ENCODE results near the gene SPRR2F.
"Not testable (repeated sequence)": the region's sequence is repeated elsewhere in the genome, so short reads cannot be mapped to it uniquely, and the experiment has no call there.

The SPRR2F gene

GRCh38 chr1:153133743-153134142, 20.4 kb upstream of the SPRR2F start:
- DNase-seq, result no peak
- in situ Hi-C loops (cut with HindIII; ENCODE audit: low pct_ligation_motif_present, low sequenced_read_pairs), result no loop called here
- TF ChIP-seq CTCF (IDR thresholded peaks at IDR 0.05; ENCODE audit: low read depth, low read length, missing control alignments), result no peak
- no peak overlapping the region for H3K27ac ChIP-seq
- no peaks in the 10 kb centered on the region for H3K27me3 ChIP-seq (replicated peaks)
- no peaks in the 10 kb centered on the region for H3K36me3 ChIP-seq (replicated peaks)
- H3K4me3 ChIP-seq (ENCODE audit: low read depth, low read length), result no peak overlapping the region

GRCh38 chr1:153133267-153133666, 20.0 kb upstream of the SPRR2F start:
- in situ Hi-C loops (cut with HindIII; ENCODE audit: low pct_ligation_motif_present, low sequenced_read_pairs), result no loop called here

GRCh38 chr1:153128688-153129087, 15.4 kb upstream of the SPRR2F start:
- H3K4me3 ChIP-seq (ENCODE audit: low read depth, low read length); H3K36me3 ChIP-seq (replicated peaks); H3K27me3 ChIP-seq (replicated peaks); in situ Hi-C loops (cut with HindIII; ENCODE audit: low pct_ligation_motif_present, low sequenced_read_pairs); H3K27ac ChIP-seq; DNase-seq: not testable (repeated sequence)

More at GRCh38 chr1:153133267-153133666, 20.0 kb upstream of the SPRR2F start:
- no peak for DNase-seq
- no peaks in the 10 kb centered on the region for H3K36me3 ChIP-seq (replicated peaks)
- no peak overlapping the region for H3K4me3 ChIP-seq (ENCODE audit: low read depth, low read length)
- no peak overlapping the region for H3K27ac ChIP-seq
- no peak for TF ChIP-seq CTCF (IDR thresholded peaks at IDR 0.05; ENCODE audit: low read depth, low read length, missing control alignments)
- H3K27me3 ChIP-seq (replicated peaks), result no peaks in the 10 kb centered on the region

- no peak overlapping the region for H3K4me3 ChIP-seq (ENCODE audit: low read depth, low read length)
- no peak overlapping the region for H3K27ac ChIP-seq
- DNase-seq, result no peak
- no peaks in the 10 kb centered on the region for H3K36me3 ChIP-seq (replicated peaks)
- TF ChIP-seq CTCF (IDR thresholded peaks at IDR 0.05; ENCODE audit: low read depth, low read length, missing control alignments), result no peak
- in situ Hi-C loops (cut with HindIII; ENCODE audit: low pct_ligation_motif_present, low sequenced_read_pairs), result no loop called here
- no peaks in the 10 kb centered on the region for H3K27me3 ChIP-seq (replicated peaks)
Observed at GRCh38 chr1:153127296-153127695, 14.0 kb upstream of the SPRR2F start.

- H3K36me3 ChIP-seq (replicated peaks), result no peaks in the 10 kb centered on the region
- no peak overlapping the region for H3K27ac ChIP-seq
- in situ Hi-C loops (cut with HindIII; ENCODE audit: low pct_ligation_motif_present, low sequenced_read_pairs), result no loop called here
- no peak overlapping the region for H3K4me3 ChIP-seq (ENCODE audit: low read depth, low read length)
- no peak for DNase-seq
- no peaks in the 10 kb centered on the region for H3K27me3 ChIP-seq (replicated peaks)
- TF ChIP-seq CTCF (IDR thresholded peaks at IDR 0.05; ENCODE audit: low read depth, low read length, missing control alignments), result no peak
Observed at GRCh38 chr1:153125536-153125935, 12.2 kb upstream of the SPRR2F start.

- H3K36me3 ChIP-seq (replicated peaks); H3K27ac ChIP-seq; H3K27me3 ChIP-seq (replicated peaks); in situ Hi-C loops (cut with HindIII; ENCODE audit: low pct_ligation_motif_present, low sequenced_read_pairs); DNase-seq; H3K4me3 ChIP-seq (ENCODE audit: low read depth, low read length): not testable (repeated sequence)
Observed at GRCh38 chr1:153123793-153124192, 10.5 kb upstream of the SPRR2F start.

- in situ Hi-C loops (cut with HindIII; ENCODE audit: low pct_ligation_motif_present, low sequenced_read_pairs), result no loop called here
- no peak for DNase-seq
- H3K4me3 ChIP-seq (ENCODE audit: low read depth, low read length), result no peak overlapping the region
- no peaks in the 10 kb centered on the region for H3K27me3 ChIP-seq (replicated peaks)
- no peak overlapping the region for H3K27ac ChIP-seq
- no peak for TF ChIP-seq CTCF (IDR thresholded peaks at IDR 0.05; ENCODE audit: low read depth, low read length, missing control alignments)
- H3K36me3 ChIP-seq (replicated peaks), result no peaks in the 10 kb centered on the region
Observed at GRCh38 chr1:153122831-153123421, 9.6 kb upstream of the SPRR2F start.

Data from brain microvascular endothelial cell (primary cell).